IMR-90 (cell line): ENCODE measurements around the gene TARS3.

ENCODE experiments used
- BHLHE40 ChIP-seq: fragments of 150-350 bp; IDR thresholded peaks from 2 replicates; pipeline ENCODE4 v1.6.1; 2016; ENCODE audit warnings: mild to moderate bottlenecking, low read depth, low read length
- CEBPB ChIP-seq: IDR thresholded peaks from 2 replicates; pipeline ENCODE4 v1.6.1; 2012; ENCODE audit warnings: low read depth, low read length, improper control_type of control experiment
- CHD1 ChIP-seq: IDR thresholded peaks from 2 replicates; pipeline ENCODE4 v1.6.1; 2012; ENCODE audit warnings: low read depth, low read length, improper control_type of control experiment
- FOS ChIP-seq: fragments of 150-350 bp; IDR thresholded peaks from 2 replicates; pipeline ENCODE4 v1.6.1; 2016; ENCODE audit warnings: low read depth, low read length
- MAFK ChIP-seq: IDR thresholded peaks from 2 replicates; pipeline ENCODE4 v1.6.1; 2012; ENCODE audit warnings: low read depth, low read length, improper control_type of control experiment
- MXI1 ChIP-seq: IDR thresholded peaks from 2 replicates; pipeline ENCODE4 v1.6.1; 2012; ENCODE audit warnings: low read depth, mild to moderate bottlenecking, low read length, moderate library complexity, borderline replicate concordance
- NFE2L2 ChIP-seq: fragments of 150-350 bp; IDR thresholded peaks from 2 replicates; pipeline ENCODE4 v1.6.1; 2016; ENCODE audit warnings: low read depth, mild to moderate bottlenecking, low read length
- POLR2A ChIP-seq: IDR thresholded peaks from 2 replicates; pipeline ENCODE4 v1.6.1; 2012; ENCODE audit warnings: mild to moderate bottlenecking, low read depth, low read length
- RAD21 ChIP-seq: IDR thresholded peaks from 2 replicates; pipeline ENCODE4 v1.6.1; 2012; ENCODE audit warnings: low read length, improper control_type of control experiment
- SMC3 ChIP-seq: fragments of 150-350 bp; IDR thresholded peaks from 2 replicates; pipeline ENCODE4 v1.6.1; 2016; ENCODE audit warnings: low read depth, mild to moderate bottlenecking, antibody characterized with exemption, low read length, moderate library complexity
- TF ChIP-seq, protein P1 (sequence below): conservative IDR thresholded peaks from 2 replicates; pipeline ENCODE4 v1.5.1; 2012; ENCODE audit warnings: mild to moderate bottlenecking, low read depth, low read length, improper control_type of control experiment
- TF ChIP-seq, protein P2 (sequence below): fragments of 150-350 bp; IDR thresholded peaks from 2 replicates; pipeline ENCODE4 v1.6.1; 2017; ENCODE audit warnings: mild to moderate bottlenecking, antibody characterized with exemption, low read length, low read depth
- TF ChIP-seq, protein P3 (sequence below): fragments of 150-350 bp; IDR thresholded peaks from 2 replicates; pipeline ENCODE4 v1.6.1; 2016; ENCODE audit warnings: low read depth, mild to moderate bottlenecking, low read length, moderate library complexity, borderline replicate concordance

DNA sequence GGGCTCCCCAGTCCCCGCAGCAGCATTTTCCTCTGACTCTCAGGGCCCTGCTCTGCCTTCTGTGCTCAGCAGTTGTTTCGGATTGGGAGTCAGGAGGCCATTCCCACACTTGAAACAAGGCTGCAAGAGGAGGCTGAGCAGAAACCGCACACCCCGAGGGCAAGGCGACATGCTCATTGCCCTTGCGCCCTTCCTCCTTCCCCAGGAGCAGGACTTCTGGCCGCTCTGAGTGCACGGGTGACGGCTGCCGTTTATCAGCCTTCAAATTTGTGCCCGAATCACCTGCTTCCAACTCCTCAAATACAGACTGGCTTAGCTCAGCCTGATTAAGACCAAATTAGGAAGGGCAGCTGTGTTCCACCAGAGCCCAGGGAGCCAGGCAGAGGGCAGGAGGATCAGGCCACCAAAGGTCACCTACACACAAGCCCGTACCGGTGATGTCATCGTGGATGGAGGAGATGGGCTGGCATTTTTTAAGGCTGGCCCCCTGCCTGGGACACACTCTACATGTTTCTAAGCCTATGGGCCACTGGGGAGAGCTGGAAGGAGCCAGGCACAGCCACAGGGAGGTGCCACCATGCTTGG is 110.2 kb downstream of the TARS3 start:
- TF ChIP-seq, protein P1, sequence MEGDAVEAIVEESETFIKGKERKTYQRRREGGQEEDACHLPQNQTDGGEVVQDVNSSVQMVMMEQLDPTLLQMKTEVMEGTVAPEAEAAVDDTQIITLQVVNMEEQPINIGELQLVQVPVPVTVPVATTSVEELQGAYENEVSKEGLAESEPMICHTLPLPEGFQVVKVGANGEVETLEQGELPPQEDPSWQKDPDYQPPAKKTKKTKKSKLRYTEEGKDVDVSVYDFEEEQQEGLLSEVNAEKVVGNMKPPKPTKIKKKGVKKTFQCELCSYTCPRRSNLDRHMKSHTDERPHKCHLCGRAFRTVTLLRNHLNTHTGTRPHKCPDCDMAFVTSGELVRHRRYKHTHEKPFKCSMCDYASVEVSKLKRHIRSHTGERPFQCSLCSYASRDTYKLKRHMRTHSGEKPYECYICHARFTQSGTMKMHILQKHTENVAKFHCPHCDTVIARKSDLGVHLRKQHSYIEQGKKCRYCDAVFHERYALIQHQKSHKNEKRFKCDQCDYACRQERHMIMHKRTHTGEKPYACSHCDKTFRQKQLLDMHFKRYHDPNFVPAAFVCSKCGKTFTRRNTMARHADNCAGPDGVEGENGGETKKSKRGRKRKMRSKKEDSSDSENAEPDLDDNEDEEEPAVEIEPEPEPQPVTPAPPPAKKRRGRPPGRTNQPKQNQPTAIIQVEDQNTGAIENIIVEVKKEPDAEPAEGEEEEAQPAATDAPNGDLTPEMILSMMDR: no peak
- TF ChIP-seq POLR2A (no peak), CEBPB (no peak), MAFK (no peak), FOS (no peak), MXI1 (no peak), RAD21 (no peak), NFE2L2 (no peak), BHLHE40 (no peak), SMC3 (no peak), CHD1 (no peak)
- TF ChIP-seq, protein P2, sequence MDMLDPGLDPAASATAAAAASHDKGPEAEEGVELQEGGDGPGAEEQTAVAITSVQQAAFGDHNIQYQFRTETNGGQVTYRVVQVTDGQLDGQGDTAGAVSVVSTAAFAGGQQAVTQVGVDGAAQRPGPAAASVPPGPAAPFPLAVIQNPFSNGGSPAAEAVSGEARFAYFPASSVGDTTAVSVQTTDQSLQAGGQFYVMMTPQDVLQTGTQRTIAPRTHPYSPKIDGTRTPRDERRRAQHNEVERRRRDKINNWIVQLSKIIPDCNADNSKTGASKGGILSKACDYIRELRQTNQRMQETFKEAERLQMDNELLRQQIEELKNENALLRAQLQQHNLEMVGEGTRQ: no peak
- TF ChIP-seq, protein P3, sequence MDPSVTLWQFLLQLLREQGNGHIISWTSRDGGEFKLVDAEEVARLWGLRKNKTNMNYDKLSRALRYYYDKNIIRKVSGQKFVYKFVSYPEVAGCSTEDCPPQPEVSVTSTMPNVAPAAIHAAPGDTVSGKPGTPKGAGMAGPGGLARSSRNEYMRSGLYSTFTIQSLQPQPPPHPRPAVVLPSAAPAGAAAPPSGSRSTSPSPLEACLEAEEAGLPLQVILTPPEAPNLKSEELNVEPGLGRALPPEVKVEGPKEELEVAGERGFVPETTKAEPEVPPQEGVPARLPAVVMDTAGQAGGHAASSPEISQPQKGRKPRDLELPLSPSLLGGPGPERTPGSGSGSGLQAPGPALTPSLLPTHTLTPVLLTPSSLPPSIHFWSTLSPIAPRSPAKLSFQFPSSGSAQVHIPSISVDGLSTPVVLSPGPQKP: no peak
